Smooth muscle cell (in vitro differentiated cells): ENCODE measurements around the gene NAAA. TPM values are rescaled to one million over a fixed set of nuclear protein-coding genes. Genes with fewer than 3 reads are reported as not detected.

ENCODE experiments used
- DNase-seq: peaks from one replicate; lab custom pipeline; 2025; ENCODE audit not compliant: unreplicated experiment; lab: John Stamatoyannopoulos, UW
- H2AFZ ChIP-seq: fragments of 200-600 bp; sonication (generic); 2 replicates; pipeline ENCODE4 v1.6.0; 2016; ENCODE audit warnings: antibody characterized with exemption, low read depth, mild to moderate bottlenecking
- H3F3A ChIP-seq: fragments of 200-600 bp; sonication (generic); 2 replicates; pipeline ENCODE4 v1.6.0; 2017; ENCODE audit warnings: antibody characterized with exemption, low read depth
- H3K27ac ChIP-seq: fragments of 200-600 bp; sonication (generic); 2 replicates; pipeline ENCODE4 v1.5.1; 2016; ENCODE audit warnings: low read depth, mild to moderate bottlenecking
- H3K27me3 ChIP-seq: fragments of 200-600 bp; sonication (generic); 2 replicates; pipeline ENCODE4 v1.6.1; 2016; ENCODE audit warnings: low read depth, mild to moderate bottlenecking
- H3K36me3 ChIP-seq: fragments of 200-600 bp; sonication (generic); 2 replicates; pipeline ENCODE4 v1.5.1; 2016; ENCODE audit warnings: low read depth
- H3K4me1 ChIP-seq: fragments of 200-600 bp; sonication (generic); 2 replicates; pipeline ENCODE4 v1.5.1; 2016; ENCODE audit warnings: low read depth
- H3K4me2 ChIP-seq: fragments of 200-600 bp; sonication (generic); 2 replicates; pipeline ENCODE4 v1.6.0; 2016; ENCODE audit warnings: mild to moderate bottlenecking
- H3K4me3 ChIP-seq: fragments of 200-600 bp; sonication (generic); 2 replicates; pipeline ENCODE4 v1.5.1; 2016; ENCODE audit warnings: mild to moderate bottlenecking
- H3K79me2 ChIP-seq: fragments of 200-600 bp; sonication (generic); 2 replicates; pipeline ENCODE4 v1.6.0; 2016; ENCODE audit warnings: low read depth, mild to moderate bottlenecking
- H3K9ac ChIP-seq: fragments of 200-600 bp; sonication (generic); 2 replicates; pipeline ENCODE4 v1.6.0; 2016; ENCODE audit warnings: low read depth
- H3K9me3 ChIP-seq: fragments of 200-600 bp; sonication (generic); replicated peaks from 2 replicates; pipeline ENCODE4 v1.5.1; 2016; ENCODE audit warnings: low read depth
- H4K20me1 ChIP-seq: fragments of 200-600 bp; sonication (generic); 2 replicates; pipeline ENCODE4 v1.6.0; 2016; ENCODE audit warnings: low read depth
- CTCF ChIP-seq: fragments of 200-600 bp; sonication (generic); IDR thresholded peaks from 2 replicates; pipeline ENCODE4 v1.5.1; 2017; ENCODE audit warnings: borderline replicate concordance, mild to moderate bottlenecking, antibody characterized with exemption; ENCODE audit not compliant: insufficient read depth, poor library complexity, severe bottlenecking
- WGBS: methylation state at CpG from one replicate; pipeline ENCODE4 v1.1.7; 2016; ENCODE audit warnings: low lambda C conversion rate; 5-methylcytosine and 5-hydroxymethylcytosine counted together
- polyA plus RNA-seq: library from polyadenylated mRNA; unstranded; fragments of >200 nt; fragmentation: Nextera tagmentation; extraction: Ambion mirVana; gene quantifications from 2 replicates; pipeline ENCODE4 v1.2.1, GENCODE V29; 2016
- total RNA-seq: library from RNA; depleted of rRNA; stranded (reverse); fragments of >200 nt; gene quantifications from 2 replicates; pipeline ENCODE4 v1.2.3, GENCODE V29; 2014

The NAAA gene
- total and polyA plus RNA-seq, 2 experiments from 2014 or later = 14.9 to 27.7 TPM

- no peaks in the 10 kb centered on the region for H3K4me1 ChIP-seq
- peak overlapping the region; percentile 1 for H3K27ac ChIP-seq
- H3F3A ChIP-seq = no peaks in the 10 kb centered on the region
- DNase-seq = no peak
- 73% methylated on average over 3 of the region's 3 CpGs for WGBS
- no peak overlapping the region for H3K4me3 ChIP-seq
- H3K79me2 ChIP-seq = no peaks in the 10 kb centered on the region
- no peaks in the 10 kb centered on the region for H4K20me1 ChIP-seq
- H3K36me3 ChIP-seq = peaks cover 56% of the 10 kb centered on the region
- H2AFZ ChIP-seq = no peak overlapping the region
- no peak for TF ChIP-seq CTCF
- H3K4me2 ChIP-seq = no peak overlapping the region
- no peak overlapping the region for H3K9ac ChIP-seq
- H3K9me3 ChIP-seq = no peaks in the 10 kb centered on the region
- H3K27me3 ChIP-seq = no peaks in the 10 kb centered on the region
These were observed 9.5 kb upstream of the NAAA start for GRCh38 chr4:75950213-75950815.

GRCh38 chr4:75948822-75949444, 8.1 kb upstream of the NAAA start:
- Histone ChIP-seq H3K9ac (no peak overlapping the region), H4K20me1 (no peaks in the 10 kb centered on the region), H3K4me3 (no peak overlapping the region), H3K27ac (no peak overlapping the region), H3K9me3 (no peaks in the 10 kb centered on the region), H3K4me1 (no peaks in the 10 kb centered on the region), H3K36me3 (peaks cover 56% of the 10 kb centered on the region), H3K27me3 (no peaks in the 10 kb centered on the region), H3K4me2 (no peak overlapping the region), H3K79me2 (no peaks in the 10 kb centered on the region), H3F3A (no peaks in the 10 kb centered on the region), H2AFZ (no peak overlapping the region)
- no peak for TF ChIP-seq CTCF
- WGBS = 91% methylated on average over 5 of the region's 5 CpGs
- no peak for DNase-seq

- TF ChIP-seq CTCF = no peak
- peak overlapping the region; percentile 65 for H3K4me3 ChIP-seq
- H3K9ac ChIP-seq = peak overlapping the region; percentile 3
- no peaks in the 10 kb centered on the region for H3K9me3 ChIP-seq
- H4K20me1 ChIP-seq = no peaks in the 10 kb centered on the region
- H3K27me3 ChIP-seq = no peaks in the 10 kb centered on the region
- H3K4me2 ChIP-seq = peak overlapping the region; percentile 94
- WGBS = under 1% methylated on average over 58 of the region's 67 CpGs
- peak overlapping the region; percentile 88 for H2AFZ ChIP-seq
- DNase-seq = peak; percentile 58
- H3F3A ChIP-seq = no peaks in the 10 kb centered on the region
- no peak overlapping the region for H3K27ac ChIP-seq
- H3K36me3 ChIP-seq = peaks cover 4% of the 10 kb centered on the region
- H3K4me1 ChIP-seq = no peaks in the 10 kb centered on the region
- no peaks in the 10 kb centered on the region for H3K79me2 ChIP-seq
These were observed 722 bp downstream of the NAAA start for GRCh38 chr4:75939890-75940691.
